IMR-90 (cell line): Measurements from ENCODE around the gene SPTB. TPM values are rescaled to one million over a fixed set of nuclear protein-coding genes. Genes with fewer than 3 reads are reported as not detected.

Experiments
- ATAC-seq: fragments of 200-7000 bp; cut with Tn5 transposase; 2 replicates; pipeline ENCODE4 v1.9.1; 2020; ENCODE audit warnings: low read depth, mild to moderate bottlenecking, moderate library complexity
- BruUV-seq: library from RNA; stranded (reverse); fragments of 400-500 nt; replicated peaks from 2 replicates; lab custom pipeline; 2021; lab: Mats Ljungman, UMichigan
- CTCF ChIA-PET: fragments of 300-600 bp; formaldehyde crosslinking; extraction: SDS; loops from one replicate; lab custom pipeline; 2021; ENCODE audit warnings: antibody characterized with exemption; lab: Yijun Ruan, JAX
- POLR2A ChIA-PET: fragments of 300-600 bp; sonication (Branson Sonifier 250); formaldehyde crosslinking; loops from one replicate; lab custom pipeline; 2022; ENCODE audit warnings: antibody characterized with exemption; ENCODE audit not compliant: unreplicated experiment; lab: Charles Lee
- DNase-seq: peaks from one replicate; pipeline ENCODE4 v3.0.0; 2013
- H2AFZ ChIP-seq: replicated peaks from 2 replicates; pipeline ENCODE3; 2013; ENCODE audit warnings: low read length, mild to moderate bottlenecking; ENCODE audit not compliant: poor library complexity
- H2AK5ac ChIP-seq: 2 replicates; pipeline ENCODE4 v1.6.1; 2013; ENCODE audit warnings: low read depth, low read length, inconsistent platforms
- H2AK9ac ChIP-seq: replicated peaks from 2 replicates; pipeline ENCODE3; 2013; ENCODE audit warnings: mild to moderate bottlenecking, low read depth, low read length, moderate library complexity; ENCODE audit not compliant: poor library complexity
- H2BK120ac ChIP-seq: 2 replicates; pipeline ENCODE4 v1.6.1; 2013; ENCODE audit warnings: low read depth, low read length, inconsistent platforms
- H2BK15ac ChIP-seq: 3 replicates; pipeline ENCODE4 v1.6.1; 2013; ENCODE audit warnings: low read depth, low read length, inconsistent platforms
- H2BK20ac ChIP-seq: 2 replicates; pipeline ENCODE4 v1.6.1; 2013; ENCODE audit warnings: low read depth, mild to moderate bottlenecking, inconsistent platforms, low read length, moderate library complexity
- H2BK5ac ChIP-seq: 2 replicates; pipeline ENCODE4 v1.6.1; 2013; ENCODE audit warnings: mild to moderate bottlenecking, low read depth, low read length, inconsistent platforms; ENCODE audit not compliant: poor library complexity, severe bottlenecking
- H3K14ac ChIP-seq: replicated peaks from 2 replicates; pipeline ENCODE4 v1.6.1; 2013; ENCODE audit warnings: low read depth, low read length, inconsistent platforms
- H3K18ac ChIP-seq: 2 replicates; pipeline ENCODE4 v1.6.1; 2013; ENCODE audit warnings: low read depth, low read length, control low read depth
- H3K23ac ChIP-seq: 2 replicates; pipeline ENCODE4 v1.6.1; 2013; ENCODE audit warnings: low read depth, low read length, inconsistent platforms
- H3K27ac ChIP-seq: 2 replicates; pipeline ENCODE4 v1.5.1; 2013; ENCODE audit warnings: mild to moderate bottlenecking, control low read depth, low read length; ENCODE audit not compliant: insufficient read depth
- H3K27me3 ChIP-seq: 2 replicates; pipeline ENCODE4 v1.6.1; 2013; ENCODE audit warnings: low read length; ENCODE audit not compliant: control insufficient read depth, insufficient read depth
- H3K36me3 ChIP-seq: 2 replicates; pipeline ENCODE4 v1.6.1; 2013; ENCODE audit warnings: low read length, mixed read lengths; ENCODE audit not compliant: control insufficient read depth, insufficient read depth
- H3K4ac ChIP-seq: 2 replicates; pipeline ENCODE4 v1.6.1; 2013; ENCODE audit warnings: low read depth, low read length, inconsistent platforms
- H3K4me1 ChIP-seq: 2 replicates; pipeline ENCODE4 v1.6.1; 2013; ENCODE audit warnings: low read length, mixed read lengths; ENCODE audit not compliant: control insufficient read depth, insufficient read depth
- H3K4me2 ChIP-seq: 2 replicates; pipeline ENCODE4 v1.6.1; 2013; ENCODE audit warnings: low read depth, mild to moderate bottlenecking, control low read depth, low read length, moderate library complexity
- H3K4me3 ChIP-seq: 2 replicates; pipeline ENCODE4 v1.5.1; 2013; ENCODE audit warnings: low read depth, mild to moderate bottlenecking, control low read depth, low read length, moderate library complexity; ENCODE audit not compliant: insufficient read depth
- H3K56ac ChIP-seq: 2 replicates; pipeline ENCODE4 v1.6.1; 2013; ENCODE audit warnings: low read length, inconsistent platforms; ENCODE audit not compliant: insufficient read depth; ENCODE audit errors: extremely low read depth
- H3K79me1 ChIP-seq, 2 experiments: 2 replicates each; pipeline ENCODE4 v1.6.1; 2013; ENCODE audit warnings: low read length in 2 of 2, inconsistent platforms in 1 of 2, low read depth in 1 of 2
- H3K9ac ChIP-seq: 2 replicates; pipeline ENCODE4 v1.6.1; 2013; ENCODE audit warnings: low read depth, low read length, control low read depth
- H3K9me1 ChIP-seq: 2 replicates; pipeline ENCODE4 v1.6.1; 2013; ENCODE audit warnings: low read length, inconsistent platforms; ENCODE audit not compliant: insufficient read depth
- H3K9me3 ChIP-seq: 2 replicates; pipeline ENCODE4 v1.6.1; 2013; ENCODE audit warnings: low read length; ENCODE audit not compliant: control insufficient read depth, insufficient read depth
- H4K20me1 ChIP-seq: 2 replicates; pipeline ENCODE4 v1.6.1; 2013; ENCODE audit warnings: low read length, inconsistent platforms; ENCODE audit not compliant: insufficient read depth
- H4K5ac ChIP-seq: 2 replicates; pipeline ENCODE4 v1.6.1; 2013; ENCODE audit warnings: mild to moderate bottlenecking, low read depth, low read length, control low read depth
- H4K8ac ChIP-seq, 2 experiments: 2 replicates each; pipeline ENCODE4 v1.6.1; 2013; ENCODE audit warnings: low read depth in 2 of 2, low read length in 2 of 2, control low read depth in 1 of 2, inconsistent platforms in 1 of 2
- H4K91ac ChIP-seq: 2 replicates; pipeline ENCODE4 v1.6.1; 2013; ENCODE audit warnings: low read depth, low read length, inconsistent platforms; ENCODE audit not compliant: insufficient read depth
- CHD1 ChIP-seq: IDR thresholded peaks from 2 replicates; pipeline ENCODE4 v1.6.1; 2012; ENCODE audit warnings: low read depth, low read length, improper control_type of control experiment
- whole genome bisulfite sequencing, 2 experiments: methylation state at CpG; one replicate each; pipeline versions ENCODE4 v1.1.5 to v1.1.7; 2013; ENCODE audit warnings: missing lambda C conversion rate in 2 of 2; ENCODE audit not compliant: insufficient read length in 1 of 2; ENCODE audit errors: extremely low coverage in 2 of 2; 5-methylcytosine and 5-hydroxymethylcytosine counted together
- dilution Hi-C: fragments of 300-500 bp; cut with HindIII; formaldehyde crosslinking; loops from one replicate; pipeline ENCODE4 v1.14.3; 2018; ENCODE audit warnings: low sequenced_read_pairs; ENCODE audit not compliant: unreplicated experiment
- in situ Hi-C: fragments of 300-500 bp; cut with MboI; formaldehyde crosslinking; loops from 3 replicates; pipeline ENCODE4 v1.14.3; 2019; ENCODE audit warnings: low sequenced_read_pairs, inconsistent platforms, mixed read lengths
- intact Hi-C: fragments of 100-400 bp; cut with micrococcal nuclease; formaldehyde crosslinking; loops from 2 replicates; pipeline ENCODE4 v1.10.0; 2022
- polyA plus RNA-seq, 3 experiments: library from polyadenylated mRNA; depleted of rRNA; stranded (reverse); fragments of >200 nt; gene quantifications; 2 replicates each; pipeline ENCODE4 v1.2.3, GENCODE V29; 2012; ENCODE audit warnings: low replicate concordance in 1 of 3
- total RNA-seq: library from RNA; depleted of rRNA; stranded (reverse); fragments of >200 nt; gene quantifications from 2 replicates; pipeline ENCODE4 v1.2.3, GENCODE V29; 2012

The SPTB gene
- total and polyA plus RNA-seq, 2 of the 4 experiments (the other 2 are of a cell fraction): under 0.01 to 0.07 TPM

- Histone ChIP-seq H3K9ac (no peak overlapping the region), H3K9me3 (no peaks in the 10 kb centered on the region), H3K27me3 (peaks cover 3% of the 10 kb centered on the region; the same call in 1 of the 2 replicates), H3K4me1 (no peaks in the 10 kb centered on the region), H4K91ac (no peak overlapping the region), H4K8ac (no peak overlapping the region), H2AK5ac (no peak overlapping the region), H3K14ac (no peak overlapping the region), H3K23ac (no peak overlapping the region), H3K9me1 (peaks cover 8% of the 10 kb centered on the region; the same call in 1 of the 2 replicates), H2BK5ac (no peak overlapping the region), H3K27ac (no peak overlapping the region), H2AK9ac (no peak overlapping the region), H3K79me1 (peaks cover 12 to 21% of the 10 kb centered on the region in 2 experiments), H3K4me2 (no peak overlapping the region), H2BK20ac (no peak overlapping the region), H3K56ac (no peak overlapping the region), H3K4ac (no peak overlapping the region), H3K4me3 (no peak overlapping the region), H4K5ac (no peak overlapping the region), H2BK120ac (no peak overlapping the region), H2AFZ (no peak overlapping the region), H4K20me1 (0 out of 2 replicates have a peak, but pooled peaks cover 5% of the 10 kb centered on the region), H2BK15ac (no peak overlapping the region), H3K18ac (no peak overlapping the region), H3K36me3 (no peaks in the 10 kb centered on the region)
- no peak for ATAC-seq
- in situ Hi-C loops: loop anchor here (25.0 kb wide), 1 partner anchor 375 kb away; the partner anchor contains the start of genes HSPA2 and PPP1R36
- intact Hi-C loops: loop anchor here (5.0 kb wide), 1 partner anchor 70 kb away; no protein-coding TSS in a partner anchor
- WGBS, 2 experiments: no CpG with 5 or more reads among the region's 1 CpG
- POLR2A ChIA-PET: no interaction called here
- TF ChIP-seq CHD1: no peak
- no peak for DNase-seq
- dilution Hi-C loops: no loop called here
- BruUV-seq: no TSS peak
- CTCF ChIA-PET: no interaction called here
These were observed 32.6 kb upstream of the SPTB start for GRCh38 chr14:64912261-64912660.
